Right lobe of liver (tissue), 6 donors: ENCODE measurements around the gene RALGPS1. TPM values are rescaled to one million over a fixed set of nuclear protein-coding genes. Genes with fewer than 3 reads are reported as not detected.

Source experiments
- ATAC-seq, 4 donors: fragments of 200-7000 bp; cut with Tn5 transposase; one replicate each; pipeline ENCODE4 v1.9.1; 2020; ENCODE audit warnings: mild to moderate bottlenecking in 4 of 4, moderate library complexity in 4 of 4
- DNase-seq, 3 donors: peaks; one replicate each; pipeline ENCODE4 v3.0.0-alpha.2; 2020
- H3K27ac ChIP-seq, 3 donors: fragments of 200-600 bp; one replicate each; pipeline ENCODE4 v1.8.0; 2022
- H3K27me3 ChIP-seq, 2 donors: fragments of 200-600 bp; one replicate each; pipeline ENCODE4 v1.8.0; 2022
- H3K36me3 ChIP-seq, 4 donors: fragments of 200-600 bp; sonication (generic) in 1 of 4; one replicate each; pipeline versions ENCODE4 v1.5.1 to v1.8.0; 2017 to 2022; ENCODE audit warnings: control low read depth in 1 of 4
- H3K4me1 ChIP-seq, 4 donors: fragments of 200-600 bp; sonication (generic) in 1 of 4; one replicate each; pipeline versions ENCODE4 v1.5.1 to v1.8.0; 2017 to 2022; ENCODE audit warnings: control low read depth in 1 of 4
- H3K4me3 ChIP-seq, 3 donors: fragments of 200-600 bp; one replicate each; pipeline ENCODE4 v1.8.0; 2022
- H3K9me3 ChIP-seq, 4 donors: fragments of 200-600 bp; sonication (generic) in 1 of 4; one replicate each; pipeline versions ENCODE4 v1.5.1 to v1.8.0; 2017 to 2022; ENCODE audit warnings: control low read depth in 1 of 4
- POLR2A ChIP-seq: fragments of 450-650 bp; IDR thresholded peaks from one replicate; pipeline ENCODE4 v1.6.1; 2017; ENCODE audit warnings: antibody characterized with exemption, mild to moderate bottlenecking
- WGBS: methylation state at CpG from one replicate; pipeline ENCODE4 v1.1.6; 2018; ENCODE audit warnings: low coverage, low lambda C conversion rate; ENCODE audit not compliant: insufficient coverage; ENCODE audit errors: missing lambda C conversion rate; 5-methylcytosine and 5-hydroxymethylcytosine counted together
- intact Hi-C, 2 donors: fragments of 100-400 bp; cut with DNase I; formaldehyde crosslinking; loops; one replicate each; pipeline versions ENCODE4 v1.11.2 to v1.14.1; 2022
- total RNA-seq, 6 experiments: library from RNA; depleted of rRNA in 2 of 6; stranded (reverse); fragments of >200 nt in 2 of 6; fragmentation: NEBNext Ultra II Directional in 3 of 6; extraction: Animal tissue kit (Norgen Biotek cat#: 25700) in 3 of 6; gene quantifications; one replicate each; pipeline versions ENCODE4 v1.1.0 to v1.2.4, GENCODE V29; 2016 to 2023
- TF ChIP-seq, protein P1 (sequence below), 4 donors: fragments of 200-600 bp in 3 of 4; fragments of 450-650 bp in 1 of 4; IDR thresholded peaks; one replicate each; pipeline versions ENCODE4 v1.5.1 to v1.8.0; 2016 to 2022; ENCODE audit warnings: antibody characterized with exemption in 4 of 4, mild to moderate bottlenecking in 2 of 4
- donor health status: DM: no; HTN: yes; CAD: no.
- donor health status: DM: no; HTN: no; CAD: no.
- donor health status: DM: no; HTN: no; CAD: no.
- donor health status: DM: no; HTN: yes; CAD: no.
- donor health status: DM: no; HTN: yes; CAD: no.

The RALGPS1 gene
- total RNA-seq, 6 experiments from 2014 or later = 1.2 to 3.8 (median 2.4) TPM

DNA sequence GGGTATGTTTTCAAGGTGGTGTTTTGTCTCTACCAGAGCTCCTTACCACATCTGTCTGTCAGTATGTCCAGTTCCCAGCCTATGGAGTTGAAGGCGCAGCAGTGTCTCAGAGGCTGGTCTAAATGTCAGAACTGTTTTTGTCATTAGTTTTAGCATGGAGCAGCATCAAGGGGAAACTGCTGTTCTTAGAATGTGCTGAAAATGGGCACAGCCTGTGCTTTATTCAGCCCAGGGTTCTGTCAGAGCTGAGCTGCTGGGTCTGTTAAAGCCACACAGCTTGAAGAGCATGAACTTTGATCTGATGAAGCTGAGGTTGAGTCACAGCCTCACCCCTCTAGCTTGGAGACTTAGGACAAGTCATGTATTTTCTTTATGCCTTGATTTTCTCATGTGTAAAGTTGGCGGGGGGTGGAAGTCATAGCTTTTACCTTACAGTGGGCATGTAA is 71.9 kb downstream of the RALGPS1 start:
- no peaks in the 10 kb centered on the region for H3K9me3 ChIP-seq
- H3K36me3 ChIP-seq = no peaks in the 10 kb centered on the region
- no CpG with 5 or more reads among the region's 2 CpGs for WGBS
- no peak overlapping the region for H3K4me3 ChIP-seq
- H3K27ac ChIP-seq = no peak overlapping the region
- no peak for TF ChIP-seq POLR2A
- TF ChIP-seq, protein P1, sequence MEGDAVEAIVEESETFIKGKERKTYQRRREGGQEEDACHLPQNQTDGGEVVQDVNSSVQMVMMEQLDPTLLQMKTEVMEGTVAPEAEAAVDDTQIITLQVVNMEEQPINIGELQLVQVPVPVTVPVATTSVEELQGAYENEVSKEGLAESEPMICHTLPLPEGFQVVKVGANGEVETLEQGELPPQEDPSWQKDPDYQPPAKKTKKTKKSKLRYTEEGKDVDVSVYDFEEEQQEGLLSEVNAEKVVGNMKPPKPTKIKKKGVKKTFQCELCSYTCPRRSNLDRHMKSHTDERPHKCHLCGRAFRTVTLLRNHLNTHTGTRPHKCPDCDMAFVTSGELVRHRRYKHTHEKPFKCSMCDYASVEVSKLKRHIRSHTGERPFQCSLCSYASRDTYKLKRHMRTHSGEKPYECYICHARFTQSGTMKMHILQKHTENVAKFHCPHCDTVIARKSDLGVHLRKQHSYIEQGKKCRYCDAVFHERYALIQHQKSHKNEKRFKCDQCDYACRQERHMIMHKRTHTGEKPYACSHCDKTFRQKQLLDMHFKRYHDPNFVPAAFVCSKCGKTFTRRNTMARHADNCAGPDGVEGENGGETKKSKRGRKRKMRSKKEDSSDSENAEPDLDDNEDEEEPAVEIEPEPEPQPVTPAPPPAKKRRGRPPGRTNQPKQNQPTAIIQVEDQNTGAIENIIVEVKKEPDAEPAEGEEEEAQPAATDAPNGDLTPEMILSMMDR (IDR thresholded peaks at IDR 0.05) = no peak
- DNase-seq (no peak), ATAC-seq (peak in 1 of 4 donors; percentile 31)
- no peaks in the 10 kb centered on the region for H3K4me1 ChIP-seq
- intact Hi-C loops = no loop called here
- no peaks in the 10 kb centered on the region for H3K27me3 ChIP-seq

DNA sequence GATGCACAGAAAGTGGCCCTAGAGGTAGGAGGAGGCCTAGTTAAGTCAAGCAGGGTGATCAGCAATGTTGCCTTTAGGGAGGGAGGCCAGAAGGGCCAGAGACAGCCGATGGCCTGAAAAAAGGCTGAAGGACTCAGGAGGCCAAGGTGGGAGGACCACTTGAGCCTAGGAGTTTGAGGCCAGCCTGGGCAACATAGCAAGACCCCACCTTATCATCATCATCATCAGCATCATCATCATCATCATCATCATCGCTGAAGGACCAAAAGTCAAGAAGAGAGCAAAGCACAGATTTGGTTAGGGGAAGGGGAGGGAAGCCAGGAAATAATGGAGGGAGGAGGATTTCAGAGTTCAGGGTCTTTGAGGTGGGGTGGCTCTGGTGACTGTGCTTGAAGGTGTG is 74.3 kb downstream of the RALGPS1 start:
- intact Hi-C loops = no loop called here
- no peaks in the 10 kb centered on the region for H3K4me1 ChIP-seq
- no CpG with 5 or more reads among the region's 2 CpGs for WGBS
- ATAC-seq (no peak), DNase-seq (no peak)
- no peak overlapping the region for H3K4me3 ChIP-seq
- H3K36me3 ChIP-seq = no peaks in the 10 kb centered on the region
- H3K27ac ChIP-seq = no peak overlapping the region
- peaks cover 0 to 6% (median 0%) of the 10 kb centered on the region in 4 donors for H3K9me3 ChIP-seq
- no peaks in the 10 kb centered on the region for H3K27me3 ChIP-seq
- no peak for TF ChIP-seq POLR2A
- TF ChIP-seq, protein P1 (IDR thresholded peaks at IDR 0.05) = no peak

DNA sequence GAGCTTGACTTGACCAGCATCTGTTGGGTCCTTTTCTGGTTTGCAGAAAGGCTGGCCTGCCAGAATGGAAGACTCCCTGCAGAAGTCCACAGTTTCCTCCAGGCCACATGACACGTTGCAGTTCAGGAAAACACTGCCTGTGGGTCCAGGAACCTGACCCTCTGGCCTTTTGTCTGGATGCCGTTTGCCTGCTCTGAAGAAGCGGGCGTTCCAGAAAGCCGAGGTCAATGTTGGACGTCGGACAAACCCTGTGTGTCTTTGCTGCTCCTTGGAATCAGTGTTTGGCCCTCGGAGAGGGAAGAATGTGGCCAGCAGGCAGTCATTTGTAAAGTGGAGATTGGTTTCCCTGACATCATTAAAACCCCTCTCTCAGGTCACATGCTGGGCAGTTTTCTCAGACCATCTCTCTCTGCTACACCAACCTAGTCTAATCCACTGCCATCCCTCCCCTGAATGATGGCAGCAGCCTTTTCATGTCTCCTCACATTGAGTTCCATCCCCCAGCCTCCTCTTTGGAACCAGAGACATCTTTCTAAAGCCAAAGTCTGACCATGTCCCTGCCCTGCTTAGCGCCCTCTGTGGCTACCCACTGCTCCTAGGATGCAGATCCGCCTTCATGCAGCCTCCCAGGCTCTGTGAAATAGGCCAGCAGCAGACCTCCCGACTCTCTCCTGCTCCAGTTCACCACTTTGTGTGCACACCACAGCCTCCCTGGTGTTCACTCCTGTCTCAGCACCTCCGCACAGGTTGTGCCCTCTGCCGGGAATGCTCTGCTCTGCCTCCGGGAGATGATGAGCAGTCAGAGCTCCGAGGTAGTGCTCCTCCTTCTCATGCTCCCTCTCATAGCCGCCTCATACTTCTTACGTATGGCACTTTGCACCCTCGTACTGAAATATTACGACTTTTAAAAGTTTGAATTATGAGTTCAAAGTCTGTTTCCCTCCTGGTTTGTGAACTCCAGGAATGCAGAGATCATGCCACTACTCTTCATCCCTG is 75.6 kb downstream of the RALGPS1 start:
- DNase-seq = no peak

GRCh38 chr9:126991183-126991582 is 76.6 kb downstream of the RALGPS1 start:
- H3K27ac ChIP-seq = no peak overlapping the region
- ATAC-seq (no peak), DNase-seq (no peak)
- no peaks in the 10 kb centered on the region for H3K27me3 ChIP-seq
- TF ChIP-seq, protein P1 (IDR thresholded peaks at IDR 0.05) = no peak
- no peak for TF ChIP-seq POLR2A
- no peaks in the 10 kb centered on the region for H3K36me3 ChIP-seq
- WGBS = 72% methylated on average over 2 of the region's 2 CpGs
- intact Hi-C loops = no loop called here
- H3K4me3 ChIP-seq = no peak overlapping the region
- H3K9me3 ChIP-seq = peaks cover 0 to 6% (median 0%) of the 10 kb centered on the region in 4 donors
- no peaks in the 10 kb centered on the region for H3K4me1 ChIP-seq

More for the DNA sequence above, 75.6 kb downstream of the RALGPS1 start:
- Histone ChIP-seq H3K36me3 (no peaks in the 10 kb centered on the region), H3K27ac (no peak overlapping the region), H3K9me3 (peaks cover 0 to 6% (median 0%) of the 10 kb centered on the region in 4 donors), H3K4me3 (no peak overlapping the region), H3K27me3 (no peaks in the 10 kb centered on the region), H3K4me1 (no peaks in the 10 kb centered on the region)
- intact Hi-C loops = no loop called here
- TF ChIP-seq, protein P1 (IDR thresholded peaks at IDR 0.05) = no peak
- whole genome bisulfite sequencing = 68% methylated on average over 8 of the region's 19 CpGs
- peak in 3 of 4 donors; percentile 26 to 51 (median 47) for ATAC-seq
